Naive thymus-derived CD4-positive, alpha-beta T cell (primary cell): ENCODE data around the gene DNAJC30. TPM values are rescaled to one million over a fixed set of nuclear protein-coding genes. Genes with fewer than 3 reads are reported as not detected.

Source experiments
- ATAC-seq: fragments of 150-1000 bp; cut with Tn5 transposase; 2 replicates; pipeline ENCODE4 v1.10.0; 2021; ENCODE audit warnings: mild to moderate bottlenecking, moderate library complexity
- CTCF ChIA-PET: fragments of 350-600 bp; sonication (Branson Sonifier 250); formaldehyde crosslinking; loops from one replicate; lab custom pipeline; 2021; ENCODE audit warnings: antibody characterized with exemption; lab: Charles Lee
- POLR2A ChIA-PET: fragments of 350-600 bp; sonication (Branson Sonifier 250); formaldehyde crosslinking; loops from one replicate; lab custom pipeline; 2021; ENCODE audit warnings: antibody characterized with exemption, inconsistent platforms; lab: Charles Lee
- DNase-seq, 9 donors: peaks; one replicate each; pipeline versions ENCODE4 v3.0.0 to v3.0.0-alpha.2; 2020 to 2022; ENCODE audit warnings: mixed read lengths in 1 of 9
- H3K27ac ChIP-seq: one replicate; pipeline ENCODE4 v1.7.0; 2013; ENCODE audit warnings: mild to moderate bottlenecking, low read depth, low read length, moderate library complexity
- H3K27me3 ChIP-seq, 2 donors: one replicate each; pipeline ENCODE4 v1.7.0; 2013; ENCODE audit warnings: low read length in 2 of 2, mild to moderate bottlenecking in 2 of 2, moderate library complexity in 2 of 2; ENCODE audit not compliant: control insufficient read depth in 2 of 2, insufficient read depth in 2 of 2
- H3K36me3 ChIP-seq, 3 experiments: 1 replicate in 2 of 3; 2 replicates in 1 of 3; pipeline ENCODE4 v1.7.0; 2013; ENCODE audit warnings: low read length in 3 of 3, mild to moderate bottlenecking in 3 of 3, moderate library complexity in 1 of 3; ENCODE audit not compliant: insufficient read depth in 3 of 3, control insufficient read depth in 2 of 3
- H3K4me1 ChIP-seq, 2 donors: one replicate each; pipeline ENCODE4 v1.7.0; 2013; ENCODE audit warnings: low read length in 2 of 2, mild to moderate bottlenecking in 2 of 2, moderate library complexity in 1 of 2; ENCODE audit not compliant: control insufficient read depth in 2 of 2, insufficient read depth in 2 of 2
- H3K4me3 ChIP-seq: 2 replicates; pipeline ENCODE4 v1.7.0; 2013; ENCODE audit warnings: mild to moderate bottlenecking, low read length
- H3K9me3 ChIP-seq, 3 experiments: 1 replicate in 2 of 3; 2 replicates in 1 of 3; pipeline ENCODE4 v1.7.0; 2013; ENCODE audit warnings: low read length in 3 of 3; ENCODE audit not compliant: control insufficient read depth in 2 of 3
- H3K27ac Mint-ChIP-seq, 9 donors: one replicate each; pipeline ENCODE4 v1.8.0; 2020 to 2022; ENCODE audit warnings: mixed read lengths in 9 of 9, mild to moderate bottlenecking in 8 of 9, moderate library complexity in 5 of 9, inconsistent platforms in 2 of 9
- H3K27me3 Mint-ChIP-seq, 5 donors: one replicate each; pipeline ENCODE4 v1.8.0; 2021 to 2022; ENCODE audit warnings: mixed read lengths in 5 of 5, mild to moderate bottlenecking in 1 of 5
- H3K36me3 Mint-ChIP-seq, 5 donors: one replicate each; pipeline ENCODE4 v1.8.0; 2020 to 2022; ENCODE audit warnings: mixed read lengths in 5 of 5, mild to moderate bottlenecking in 3 of 5, inconsistent platforms in 1 of 5
- H3K4me1 Mint-ChIP-seq, 7 donors: one replicate each; pipeline ENCODE4 v1.8.0; 2020 to 2022; ENCODE audit warnings: mixed read lengths in 7 of 7, mild to moderate bottlenecking in 3 of 7, inconsistent platforms in 1 of 7
- H3K4me3 Mint-ChIP-seq, 10 donors: one replicate each; pipeline ENCODE4 v1.8.0; 2020 to 2022; ENCODE audit warnings: mild to moderate bottlenecking in 10 of 10, mixed read lengths in 10 of 10, moderate library complexity in 6 of 10, inconsistent platforms in 2 of 10
- H3K9me3 Mint-ChIP-seq, 11 donors: one replicate each; pipeline ENCODE4 v1.8.0; 2020 to 2022; ENCODE audit warnings: mixed read lengths in 11 of 11, mild to moderate bottlenecking in 4 of 11, inconsistent platforms in 1 of 11, moderate library complexity in 1 of 11
- intact Hi-C, 2 donors: fragments of 100-400 bp; cut with micrococcal nuclease; formaldehyde crosslinking; loops; one replicate each; pipeline ENCODE4 v1.15.1; 2023
- polyA plus RNA-seq, 2 donors: library from polyadenylated mRNA; unstranded; fragments of 300-500 nt; fragmentation: Illumina TruSeq; gene quantifications; one replicate each; pipeline ENCODE4 v1.2.3, GENCODE V29; 2021
- total RNA-seq, 6 experiments: library from RNA in 5 of 6; stranded (reverse) in 5 of 6; gene quantifications; 1 replicate in 5 of 6; 2 replicates in 1 of 6; pipeline ENCODE4 v1.2.3 and lab custom pipeline; 2021 to 2026

DNAJC30 gene
- total and polyA plus RNA-seq, 7 experiments from 2014 or later, result 9.5 to 22.4 (median 12.9) TPM

GRCh38 chr7:73702665-73703064 lies 19.4 kb upstream of the DNAJC30 start:
- H3K27me3 Mint-ChIP-seq, result no peaks in the 10 kb centered on the region
- Histone ChIP-seq H3K9me3 (no peaks in the 10 kb centered on the region), H3K4me1 (no peaks in the 10 kb centered on the region), H3K4me3 (no peak overlapping the region), H3K36me3 (peaks cover 0 to 21% (median 4%) of the 10 kb centered on the region in 3 experiments), H3K27me3 (no peaks in the 10 kb centered on the region), H3K27ac (no peak overlapping the region)
- peaks cover 0 to 14% (median 0%) of the 10 kb centered on the region in 5 donors for H3K36me3 Mint-ChIP-seq
- no peak for DNase-seq
- POLR2A ChIA-PET, result no interaction called here
- CTCF ChIA-PET, result interaction anchor here (0.6 kb wide), 1 partner anchor 18 kb away, joined by 5 read pairs; no protein-coding TSS in a partner anchor
- H3K4me1 Mint-ChIP-seq, result peaks cover 2 to 14% (median 8%) of the 10 kb centered on the region in 7 donors
- ATAC-seq, result no peak
- intact Hi-C loops, result no loop called here
- peak overlapping the region in 1 of 9 donors; percentile 54 for H3K27ac Mint-ChIP-seq
- peaks cover 0 to 1% (median 0%) of the 10 kb centered on the region in 11 donors for H3K9me3 Mint-ChIP-seq
- peak overlapping the region in 1 of 10 donors; percentile 47 for H3K4me3 Mint-ChIP-seq

GRCh38 chr7:73702226-73702625 lies 19.0 kb upstream of the DNAJC30 start:
- POLR2A ChIA-PET, result no interaction called here
- DNase-seq (no peak), ATAC-seq (no peak)
- Mint-ChIP-seq H3K36me3 (peaks cover 0 to 17% (median 3%) of the 10 kb centered on the region in 5 donors), H3K4me3 (peak overlapping the region in 2 of 10 donors; percentile 2 to 47), H3K27ac (peak overlapping the region in 1 of 9 donors; percentile 54), H3K9me3 (peaks cover 0 to 1% (median 0%) of the 10 kb centered on the region in 11 donors), H3K27me3 (no peaks in the 10 kb centered on the region), H3K4me1 (peaks cover 2 to 12% (median 8%) of the 10 kb centered on the region in 7 donors)
- Histone ChIP-seq H3K36me3 (peaks cover 0 to 25% (median 8%) of the 10 kb centered on the region in 3 experiments), H3K4me3 (no peak overlapping the region), H3K27ac (no peak overlapping the region), H3K9me3 (no peaks in the 10 kb centered on the region), H3K4me1 (no peaks in the 10 kb centered on the region), H3K27me3 (no peaks in the 10 kb centered on the region)
- CTCF ChIA-PET, result no interaction called here
- intact Hi-C loops, result no loop called here

GRCh38 chr7:73701357-73701995 lies 18.2 kb upstream of the DNAJC30 start:
- Histone ChIP-seq H3K9me3 (no peaks in the 10 kb centered on the region), H3K27me3 (no peaks in the 10 kb centered on the region), H3K4me1 (no peaks in the 10 kb centered on the region), H3K27ac (no peak overlapping the region), H3K4me3 (no peak overlapping the region), H3K36me3 (peaks cover 0 to 33% (median 11%) of the 10 kb centered on the region in 3 experiments)
- Mint-ChIP-seq H3K27me3 (no peaks in the 10 kb centered on the region), H3K27ac (peak overlapping the region in 1 of 9 donors; percentile 52), H3K9me3 (peaks cover 0 to 1% (median 0%) of the 10 kb centered on the region in 11 donors), H3K36me3 (peaks cover 0 to 25% (median 10%) of the 10 kb centered on the region in 5 donors), H3K4me1 (peaks cover 0 to 7% (median 2%) of the 10 kb centered on the region in 7 donors), H3K4me3 (peak overlapping the region in 1 of 10 donors; percentile 2)
- ChIA-PET CTCF (no interaction called here), POLR2A (no interaction called here)
- ATAC-seq, result peak; percentile 57
- intact Hi-C loops, result no loop called here
- no peak for DNase-seq

GRCh38 chr7:73700581-73701134 lies 17.4 kb upstream of the DNAJC30 start:
- Histone ChIP-seq H3K36me3 (peaks cover 6 to 41% (median 19%) of the 10 kb centered on the region in 3 experiments), H3K27me3 (no peaks in the 10 kb centered on the region), H3K27ac (no peak overlapping the region), H3K9me3 (no peaks in the 10 kb centered on the region), H3K4me3 (no peak overlapping the region), H3K4me1 (no peaks in the 10 kb centered on the region)
- DNase-seq, result no peak
- no peaks in the 10 kb centered on the region for H3K27me3 Mint-ChIP-seq
- H3K36me3 Mint-ChIP-seq, result peaks cover 3 to 32% (median 11%) of the 10 kb centered on the region in 5 donors
- ChIA-PET CTCF (no interaction called here), POLR2A (no interaction called here)
- no peak overlapping the region for H3K4me3 Mint-ChIP-seq
- no peak overlapping the region for H3K27ac Mint-ChIP-seq
- H3K9me3 Mint-ChIP-seq, result peaks cover 0 to 1% (median 0%) of the 10 kb centered on the region in 11 donors
- intact Hi-C loops, result no loop called here
- ATAC-seq, result peak; percentile 6
- H3K4me1 Mint-ChIP-seq, result peaks cover 0 to 7% (median 0%) of the 10 kb centered on the region in 7 donors

GRCh38 chr7:73700069-73700423 lies 16.8 kb upstream of the DNAJC30 start:
- no peak overlapping the region for H3K27ac ChIP-seq
- POLR2A ChIA-PET, result no interaction called here
- H3K36me3 Mint-ChIP-seq, result peaks cover 4 to 36% (median 11%) of the 10 kb centered on the region in 5 donors
- no peak overlapping the region for H3K4me3 ChIP-seq
- H3K4me1 ChIP-seq, result no peaks in the 10 kb centered on the region
- intact Hi-C loops, result no loop called here
- H3K4me3 Mint-ChIP-seq, result no peak overlapping the region
- H3K27me3 ChIP-seq, result no peaks in the 10 kb centered on the region
- H3K27ac Mint-ChIP-seq, result no peak overlapping the region
- CTCF ChIA-PET, result no interaction called here
- H3K4me1 Mint-ChIP-seq, result peaks cover 0 to 8% (median 0%) of the 10 kb centered on the region in 7 donors
- H3K27me3 Mint-ChIP-seq, result no peaks in the 10 kb centered on the region
- DNase-seq (no peak), ATAC-seq (peak; percentile 7)
- H3K9me3 ChIP-seq, result no peaks in the 10 kb centered on the region
- H3K9me3 Mint-ChIP-seq, result peaks cover 0 to 2% (median 0%) of the 10 kb centered on the region in 11 donors
- H3K36me3 ChIP-seq, result peaks cover 6 to 47% (median 22%) of the 10 kb centered on the region in 3 experiments

- intact Hi-C loops, result no loop called here
- Histone ChIP-seq H3K36me3 (peaks cover 6 to 52% (median 22%) of the 10 kb centered on the region in 3 experiments), H3K27ac (no peak overlapping the region), H3K27me3 (no peaks in the 10 kb centered on the region), H3K4me3 (no peak overlapping the region), H3K9me3 (no peaks in the 10 kb centered on the region), H3K4me1 (no peaks in the 10 kb centered on the region)
- no peak for DNase-seq
- ChIA-PET POLR2A (no interaction called here), CTCF (interaction anchor here (1.7 kb wide), 1 partner anchor 26 kb away, joined by 5 read pairs; no protein-coding TSS in a partner anchor)
- Mint-ChIP-seq H3K27ac (no peak overlapping the region), H3K36me3 (peaks cover 8 to 40% (median 15%) of the 10 kb centered on the region in 5 donors), H3K9me3 (peaks cover 0 to 2% (median 0%) of the 10 kb centered on the region in 11 donors), H3K27me3 (no peaks in the 10 kb centered on the region), H3K4me3 (no peak overlapping the region), H3K4me1 (peaks cover 0 to 8% (median 2%) of the 10 kb centered on the region in 7 donors)
- ATAC-seq, result no peak
Measured at GRCh38 chr7:73699370-73700068, 16.3 kb upstream of the DNAJC30 start.
